LNCAP (cell line): ENCODE results near the gene IPCEF1.

Experiments used
- CTCF ChIP-seq: fragments of 450-650 bp; IDR thresholded peaks from 2 replicates; pipeline ENCODE4 v1.5.1; 2017; ENCODE audit warnings: mild to moderate bottlenecking

Gene IPCEF1

GRCh38 chr6:154329350-154330170 is 27.0 kb downstream of the IPCEF1 start:
- TF ChIP-seq CTCF, result no peak

DNA sequence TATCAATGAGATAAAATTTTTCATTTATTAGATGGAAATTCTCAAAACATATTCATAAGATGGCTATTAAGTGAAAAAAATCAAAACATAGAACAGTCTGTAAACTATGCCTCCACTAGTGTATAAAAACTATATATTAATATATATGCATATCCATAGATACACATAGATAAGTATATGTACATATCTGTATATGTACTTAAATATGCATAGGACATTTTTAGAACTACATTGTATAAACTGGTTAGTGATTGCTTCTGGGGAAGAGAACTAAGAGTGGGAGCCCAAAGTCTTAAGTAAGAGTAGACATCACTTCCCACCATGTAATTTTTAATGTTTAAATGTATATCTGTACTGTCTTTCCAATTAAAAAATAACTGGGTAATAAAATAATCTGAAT is 31.5 kb downstream of the IPCEF1 start:
- TF ChIP-seq CTCF, result no peak

GRCh38 chr6:154320181-154320580 is 36.4 kb downstream of the IPCEF1 start:
- TF ChIP-seq CTCF, result no peak

GRCh38 chr6:154319231-154319858 is 37.3 kb downstream of the IPCEF1 start:
- no peak for TF ChIP-seq CTCF

DNA sequence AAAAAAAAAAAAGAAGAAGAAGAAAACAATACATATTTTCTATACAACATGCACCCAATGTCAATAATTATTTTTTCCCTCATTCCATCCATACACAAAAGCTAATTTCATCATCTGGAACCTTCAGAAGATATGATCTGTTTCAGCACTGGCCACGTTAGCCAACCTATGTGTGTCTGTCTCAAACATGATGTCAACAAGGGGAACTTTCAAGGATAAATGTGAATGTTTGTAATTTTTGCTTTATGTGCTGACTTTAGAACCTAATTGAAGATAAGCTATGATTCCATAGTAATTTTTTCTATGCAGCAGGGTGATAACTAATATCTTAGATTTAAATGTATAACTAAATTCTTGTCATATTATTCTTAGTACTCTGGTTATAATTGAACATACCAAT is 37.9 kb downstream of the IPCEF1 start:
- TF ChIP-seq CTCF, result no peak

DNA sequence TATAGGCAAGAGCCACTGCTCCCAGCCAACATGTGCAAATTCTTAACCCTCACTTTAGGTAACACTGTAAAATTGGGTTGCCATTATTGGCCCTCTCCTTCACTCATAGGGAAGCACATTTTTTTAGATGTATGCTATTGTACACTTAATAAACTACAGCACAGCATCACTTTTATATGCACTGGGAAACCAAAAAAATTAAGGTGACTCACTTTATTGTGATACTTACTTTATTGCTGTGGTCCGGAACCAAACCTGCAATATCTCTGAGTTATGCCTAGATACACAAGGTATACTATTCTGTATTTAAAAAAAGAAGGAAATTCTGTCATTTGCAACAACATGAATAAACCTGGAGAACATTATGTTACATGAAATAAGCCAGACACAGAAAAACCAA is 40.5 kb downstream of the IPCEF1 start:
- no peak for TF ChIP-seq CTCF

DNA sequence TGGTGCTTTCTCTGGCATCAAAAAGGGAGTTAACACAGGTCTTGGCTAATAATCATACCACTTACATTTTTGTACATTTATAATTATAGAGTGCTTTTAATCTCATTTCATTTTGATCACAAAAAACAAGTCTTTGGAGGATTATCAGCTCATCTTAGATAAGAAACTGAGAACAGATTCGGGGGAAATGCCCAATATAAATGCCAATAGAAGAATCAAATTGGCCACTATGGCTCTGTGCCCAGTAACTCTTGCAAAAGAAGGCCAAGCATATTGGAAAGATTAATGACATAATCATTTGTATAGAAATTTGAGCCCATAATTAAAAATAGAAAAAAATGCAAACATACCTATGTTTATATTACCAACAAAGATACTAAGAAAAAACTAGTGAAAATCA is 42.5 kb downstream of the IPCEF1 start:
- no peak for TF ChIP-seq CTCF
